HG03060 (cell line): ENCODE data around the gene DSCAM.

Source experiments
- ATAC-seq: cut with Tn5 transposase; IDR thresholded peaks from one replicate; pipeline ENCODE4 v1.9.1; 2021; ENCODE audit warnings: low read depth, moderate number of reproducible peaks; ENCODE audit not compliant: unreplicated experiment

Gene DSCAM

DNA sequence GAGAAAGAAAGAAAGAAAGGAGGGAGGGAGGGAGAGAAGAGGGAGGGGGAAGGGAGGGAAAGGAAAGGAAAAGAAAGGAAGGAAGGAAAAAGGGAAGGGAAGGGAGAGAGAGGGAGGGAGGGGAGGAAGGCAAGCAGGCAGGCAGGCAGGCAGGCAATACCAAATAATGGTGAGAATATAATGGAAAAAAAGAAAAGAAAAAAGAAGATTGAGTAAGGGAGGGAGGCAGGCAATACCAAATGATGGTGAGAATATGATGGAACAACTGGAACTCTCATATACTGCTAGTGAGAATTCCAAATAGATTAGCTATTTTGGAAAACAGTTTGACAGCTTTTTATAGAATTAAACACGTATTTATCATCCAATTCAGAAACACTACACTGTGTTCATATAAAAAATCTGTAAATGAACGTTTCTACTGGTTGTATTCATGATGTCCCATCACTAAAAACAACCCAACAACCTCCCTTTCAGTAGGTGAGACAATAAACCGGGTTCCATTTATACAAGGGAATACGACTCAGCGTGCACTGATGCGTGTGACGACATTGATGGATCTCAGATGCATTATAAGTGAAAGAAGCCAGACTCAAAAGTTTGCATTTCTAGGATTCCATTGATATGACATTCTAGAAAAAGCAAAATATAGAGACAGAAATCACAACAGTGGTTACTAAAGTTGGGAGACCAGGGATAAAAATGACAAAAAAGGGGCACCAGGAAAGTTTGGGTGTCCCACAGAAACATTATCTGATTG, 226.4 kb downstream of the DSCAM start:
- ATAC-seq, result no peak

DNA sequence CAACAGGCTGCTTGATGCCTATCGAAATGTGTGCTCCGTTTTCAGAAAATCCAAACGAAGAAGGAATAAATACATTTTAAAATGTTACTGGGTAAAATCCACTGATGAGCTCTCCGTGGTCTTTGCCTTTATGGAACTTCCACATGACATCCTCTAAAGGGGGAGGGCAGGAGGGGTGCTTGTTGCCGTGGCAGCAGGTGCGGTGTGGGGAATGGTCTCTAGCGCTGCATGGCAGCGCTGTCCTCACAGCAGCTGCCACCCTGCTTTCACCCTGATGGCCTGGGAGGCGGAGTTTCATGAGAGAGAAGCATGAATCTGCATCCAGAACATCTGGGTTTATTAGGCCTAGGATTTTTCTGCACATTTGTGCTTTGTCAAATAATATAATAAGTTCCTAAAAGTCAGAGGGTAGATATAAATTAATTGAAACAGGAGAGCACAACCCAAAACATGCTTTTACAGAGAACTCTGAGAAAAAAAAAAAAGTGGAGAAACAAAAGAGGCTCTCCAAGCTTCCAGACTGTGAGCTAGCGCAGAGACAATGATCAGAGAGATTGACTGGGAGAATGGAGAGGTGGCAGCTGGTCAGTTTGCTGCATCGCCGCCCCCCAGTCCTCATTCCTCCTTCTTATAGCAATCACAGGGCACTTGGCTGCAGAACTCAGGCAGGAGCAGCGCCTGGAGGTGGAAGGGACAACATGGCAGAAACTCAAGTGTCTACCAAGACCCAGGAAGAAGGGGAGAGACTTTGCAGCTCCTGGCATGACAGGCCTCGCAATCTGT, 228.6 kb downstream of the DSCAM start:
- no peak for ATAC-seq

DNA sequence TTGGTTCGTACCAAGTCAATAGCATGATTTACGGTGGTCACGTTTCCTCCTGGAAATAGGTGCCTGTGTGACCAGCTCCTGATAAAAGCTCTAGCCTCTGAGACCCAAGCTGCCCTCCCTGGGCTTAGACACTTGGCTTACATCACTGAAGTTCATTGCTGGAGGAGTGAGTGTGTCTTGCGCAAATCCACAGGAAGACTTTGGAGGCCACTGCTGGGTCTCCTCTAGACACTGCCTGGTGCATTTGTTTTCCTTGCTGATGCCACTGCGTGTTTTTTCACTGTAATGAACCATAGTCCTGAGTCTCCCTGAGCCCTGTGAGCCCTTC, 230.6 kb downstream of the DSCAM start:
- ATAC-seq, result no peak

DNA sequence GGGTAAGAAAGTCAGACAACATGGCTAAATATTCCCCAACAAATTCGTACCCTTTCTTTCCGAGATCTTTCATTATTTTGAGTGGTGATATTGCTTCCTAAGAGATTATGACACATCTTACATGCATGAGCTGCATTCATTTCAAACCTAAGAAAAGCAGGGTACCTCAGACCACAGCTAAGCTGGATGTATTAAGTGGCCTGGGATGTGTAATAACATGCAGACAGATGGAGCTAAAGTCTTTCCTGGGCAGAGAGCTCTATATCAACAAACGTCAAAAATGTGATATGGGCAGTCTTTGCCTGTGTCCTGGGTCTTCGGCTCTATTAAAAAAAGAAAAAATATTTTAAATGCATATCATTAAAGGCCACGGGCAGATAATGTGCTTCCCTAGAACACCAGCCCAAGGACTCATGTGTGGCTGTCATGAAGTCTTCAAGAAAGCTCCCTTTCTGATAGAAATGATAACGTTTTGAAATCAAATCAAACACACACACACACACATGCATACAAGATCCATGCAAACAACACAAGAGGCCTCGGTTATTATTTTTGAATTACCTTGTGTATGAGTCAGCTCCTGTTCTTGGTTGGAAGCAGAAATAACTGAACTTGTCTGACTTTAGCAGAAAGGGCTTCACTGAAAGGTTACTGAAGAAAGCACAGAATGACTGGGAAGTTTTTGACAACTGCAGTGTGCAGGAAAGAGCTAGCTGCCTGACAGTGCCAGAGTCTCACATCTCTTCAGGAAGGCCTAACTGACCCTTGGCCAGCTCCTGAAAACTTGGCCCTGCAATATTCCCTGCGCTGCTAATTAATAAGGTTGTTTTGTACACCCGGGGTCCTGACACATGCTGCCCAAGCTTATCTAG, 231.2 kb downstream of the DSCAM start:
- ATAC-seq, result no peak

DNA sequence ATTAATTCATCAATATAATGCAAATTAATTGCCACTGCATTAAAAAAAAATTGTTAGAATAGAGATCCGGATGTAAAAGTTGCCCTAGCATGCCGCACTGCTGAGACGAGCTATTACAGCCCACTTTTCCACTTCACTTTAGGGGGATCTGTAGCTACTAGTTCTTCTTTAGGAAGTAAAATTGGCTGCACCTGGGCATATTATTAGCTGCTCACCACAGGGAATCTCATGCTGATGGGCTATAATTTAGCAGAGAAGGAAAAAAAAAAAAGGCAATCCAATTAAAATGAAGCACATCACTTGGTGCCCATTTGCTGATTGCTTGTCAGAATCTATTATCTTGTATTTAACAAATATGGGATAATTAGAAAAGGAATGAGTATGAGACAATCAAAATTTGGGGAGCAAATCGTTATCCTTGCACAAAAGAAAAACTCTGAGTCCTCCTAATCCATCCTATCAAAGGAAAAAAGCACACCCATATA, 233.4 kb downstream of the DSCAM start:
- no peak for ATAC-seq

DNA sequence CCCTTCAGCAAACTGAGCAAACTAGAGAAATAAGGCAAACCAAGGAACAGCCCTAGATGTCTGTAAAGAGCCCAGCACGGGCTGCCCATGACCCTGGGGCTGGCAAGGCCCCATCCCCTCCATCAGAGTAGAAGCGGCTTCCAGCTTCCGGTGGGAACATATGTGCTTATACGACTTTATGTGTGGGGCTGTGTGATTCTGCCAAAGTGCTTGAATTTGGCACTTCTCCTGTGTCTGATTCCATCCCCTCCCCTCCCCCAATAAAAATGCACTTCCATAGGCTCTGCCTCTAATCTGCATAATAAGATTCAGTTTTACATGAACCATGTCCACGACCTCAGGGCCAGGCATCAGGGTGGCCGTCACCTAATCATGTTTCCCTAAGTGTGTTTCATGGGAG, 236.6 kb downstream of the DSCAM start:
- no peak for ATAC-seq

DNA sequence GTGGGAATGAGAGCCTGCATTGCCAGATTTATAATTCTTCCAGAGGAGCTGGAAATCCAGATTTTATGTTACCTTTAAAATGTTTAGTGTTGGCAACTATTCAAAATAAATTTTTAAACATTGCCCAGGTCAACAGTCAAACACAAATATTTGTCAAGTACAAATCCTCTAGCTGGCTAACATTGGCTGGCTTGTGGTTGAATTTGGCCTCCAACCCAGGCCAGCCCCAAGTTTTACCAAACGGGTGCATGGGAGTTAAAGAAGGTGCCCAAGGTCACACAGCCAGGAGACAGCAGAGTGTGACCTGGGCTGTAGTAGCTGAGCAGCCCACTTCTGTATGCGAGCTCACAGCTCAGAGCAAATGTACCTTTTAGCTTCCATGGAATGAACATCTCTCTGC, 240.6 kb downstream of the DSCAM start:
- no peak for ATAC-seq

DNA sequence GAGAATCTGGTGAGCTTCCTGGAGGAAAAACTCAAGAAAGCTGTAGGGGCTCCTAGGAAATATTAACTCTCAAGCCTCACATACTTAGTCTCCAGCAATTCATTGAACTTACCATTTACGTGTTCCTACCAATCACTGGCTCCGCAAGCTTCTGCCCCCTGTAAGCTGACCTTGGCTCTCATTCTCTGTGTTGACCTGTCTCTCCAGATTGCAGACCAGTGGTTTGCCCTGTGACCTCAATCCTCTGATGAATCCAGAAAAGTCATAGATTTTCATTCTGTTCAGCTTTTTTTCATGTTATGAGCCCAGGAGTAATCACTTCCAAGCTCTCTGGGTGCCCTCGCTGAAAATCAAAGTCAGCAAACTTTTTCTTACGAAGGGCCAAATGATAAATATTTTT, 241.9 kb downstream of the DSCAM start:
- no peak for ATAC-seq

DNA sequence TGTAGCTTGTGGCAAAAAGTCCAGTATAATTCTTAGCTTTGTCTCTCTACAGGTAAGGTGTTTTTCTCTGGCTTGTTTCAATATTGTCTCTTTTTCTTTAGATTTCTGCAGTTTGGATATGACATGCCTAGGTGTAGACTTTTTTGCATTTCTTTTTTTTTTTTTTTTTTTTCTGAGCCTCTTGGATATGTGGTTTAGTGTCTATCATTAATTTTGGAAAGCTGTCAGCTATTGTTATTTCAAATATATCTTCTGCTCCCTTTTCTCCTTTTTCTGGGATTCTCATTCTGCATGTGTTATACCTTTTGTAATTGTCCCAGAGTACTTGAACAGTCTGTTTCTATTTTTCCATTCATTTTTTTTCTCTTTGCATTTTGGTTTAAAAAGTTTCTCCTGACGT, 243.2 kb downstream of the DSCAM start:
- no peak for ATAC-seq

DNA sequence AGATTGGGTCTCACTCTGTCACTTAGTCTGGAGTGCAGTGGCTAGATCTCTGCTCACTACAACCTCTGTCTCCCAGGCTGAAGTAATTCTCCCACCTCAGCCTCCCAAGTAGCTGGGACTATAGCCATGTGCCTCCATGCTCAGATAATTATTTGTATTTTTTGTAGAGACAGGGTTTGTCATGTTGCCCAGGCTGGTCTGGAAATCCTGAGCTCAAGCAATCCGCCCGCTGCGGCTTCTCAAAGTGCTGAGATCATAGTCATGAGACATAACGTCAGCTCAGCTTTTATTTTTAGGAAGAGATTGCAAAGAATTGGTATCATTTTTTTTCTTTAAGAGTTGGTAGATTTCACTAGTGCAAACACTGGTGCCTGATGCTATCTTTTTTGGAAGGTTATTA, 244.9 kb downstream of the DSCAM start:
- no peak for ATAC-seq

DNA sequence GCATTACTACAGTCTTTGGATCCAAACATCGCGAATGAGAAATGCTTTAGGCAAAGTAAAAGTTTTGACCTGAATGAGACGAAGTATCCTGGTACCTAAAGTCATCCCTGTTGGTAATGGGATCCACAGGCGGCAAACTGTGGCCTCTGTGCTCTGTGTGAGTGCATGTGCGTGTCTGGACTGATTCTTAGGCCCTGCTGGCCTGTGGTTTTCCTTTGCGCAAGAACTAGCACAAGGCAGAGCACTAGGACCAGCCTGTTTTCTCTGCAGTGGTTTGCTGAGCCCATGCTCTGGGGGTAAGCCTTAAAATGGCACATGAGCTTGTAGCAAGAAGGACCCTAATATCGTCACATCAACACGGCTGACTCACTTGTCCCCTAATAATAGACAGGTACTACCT, 251.2 kb downstream of the DSCAM start:
- no peak for ATAC-seq

DNA sequence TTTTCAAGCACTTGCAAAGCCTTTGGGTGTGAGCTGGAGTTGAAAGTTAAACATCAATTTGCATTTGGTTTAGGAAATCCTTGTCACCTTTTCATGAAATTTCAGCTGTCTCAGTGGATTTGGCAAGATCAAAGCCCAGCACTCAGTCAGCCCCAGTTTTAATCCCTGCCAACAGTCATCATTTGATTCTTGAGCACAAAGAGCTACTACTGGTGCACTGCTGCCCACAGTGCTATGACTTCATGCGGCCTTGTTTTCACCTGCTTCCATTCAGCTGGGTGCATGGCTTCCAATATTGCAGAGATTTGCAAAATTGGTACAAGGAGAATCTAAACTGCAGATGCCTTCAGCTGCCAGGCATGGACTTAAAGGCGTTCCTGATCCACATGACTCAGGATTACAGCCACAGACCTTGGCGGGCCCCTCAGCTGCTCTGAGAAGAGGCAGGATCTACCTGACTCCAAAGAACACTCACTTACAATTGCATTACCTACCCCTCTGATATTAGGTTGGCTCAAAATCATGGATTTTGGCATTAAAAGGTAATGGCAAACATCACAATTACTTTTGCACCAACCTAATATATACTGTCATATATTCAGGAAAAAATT, 259.1 kb downstream of the DSCAM start:
- ATAC-seq, result no peak

DNA sequence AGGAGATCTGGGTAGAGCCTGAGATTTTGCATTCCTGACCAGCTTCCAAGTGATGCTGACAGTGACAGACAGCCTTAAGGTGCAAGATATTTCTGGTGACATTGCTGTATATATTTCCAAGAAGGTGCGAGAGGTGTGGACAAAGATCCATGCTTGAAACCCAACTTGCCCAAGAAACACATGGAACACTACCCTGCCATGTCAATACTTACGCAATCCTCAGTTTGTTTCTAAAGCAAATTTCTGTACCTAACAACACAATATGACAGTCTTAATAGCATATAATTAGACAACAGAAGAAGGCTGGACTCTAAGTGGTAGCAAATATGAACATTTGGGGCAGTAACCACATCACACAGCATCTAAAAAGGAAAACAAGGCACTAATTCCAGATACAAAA, 260.4 kb downstream of the DSCAM start:
- ATAC-seq, result no peak

DNA sequence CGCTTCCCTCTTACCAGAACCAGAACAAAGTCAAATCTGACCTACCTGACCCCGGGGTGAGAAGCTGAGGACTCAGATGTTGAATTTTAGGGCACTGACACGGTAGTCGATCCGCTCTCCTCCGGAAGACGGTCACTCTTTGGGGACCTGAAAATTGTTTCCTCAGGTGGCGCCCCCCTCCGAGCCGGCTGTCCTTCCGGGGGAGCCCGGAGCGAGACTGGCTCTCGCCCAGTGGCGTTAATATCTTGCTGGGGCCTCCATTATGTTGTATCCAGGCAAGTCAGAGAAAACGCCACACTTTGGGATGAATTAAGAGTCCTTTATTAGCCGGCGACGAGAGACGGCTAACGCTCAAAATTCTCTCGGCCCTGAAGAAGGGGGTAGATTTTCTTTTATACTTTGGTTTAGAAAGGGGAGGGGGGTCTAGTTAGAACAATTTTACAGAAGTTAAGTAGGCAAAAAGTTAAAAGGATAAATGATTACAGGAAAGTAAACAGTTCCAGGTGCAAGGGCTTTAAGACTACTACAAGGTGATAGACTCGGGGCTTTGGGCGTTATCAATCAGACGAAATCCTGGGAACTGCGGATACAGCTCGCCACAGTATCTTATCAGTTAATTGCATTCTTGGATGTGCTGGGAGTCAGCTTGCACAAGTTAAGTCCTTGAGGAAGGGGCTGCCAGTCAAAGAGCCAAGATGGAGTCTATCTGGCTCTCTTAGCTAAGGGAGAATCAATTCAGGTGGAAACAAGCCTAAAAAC, 269.5 kb downstream of the DSCAM start:
- ATAC-seq, result no peak

DNA sequence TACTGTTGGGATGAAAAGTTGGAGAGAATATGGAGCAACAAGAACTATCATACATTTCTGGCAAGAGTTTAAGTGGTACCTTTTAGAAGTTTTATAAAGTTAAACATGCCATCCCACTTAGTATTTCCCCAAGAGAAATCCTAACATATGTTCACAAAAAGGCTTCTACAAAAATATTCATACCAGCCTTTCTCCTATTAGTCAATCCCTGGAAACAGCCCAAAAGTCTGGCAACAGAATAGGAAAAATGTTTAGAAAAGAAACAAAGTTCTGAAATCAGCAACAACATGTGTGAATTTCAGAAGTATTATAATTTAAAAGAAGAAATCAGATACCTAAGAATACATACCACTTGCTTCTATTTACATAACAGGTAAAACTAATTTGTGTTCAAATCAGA, 271.0 kb downstream of the DSCAM start:
- no peak for ATAC-seq

DNA sequence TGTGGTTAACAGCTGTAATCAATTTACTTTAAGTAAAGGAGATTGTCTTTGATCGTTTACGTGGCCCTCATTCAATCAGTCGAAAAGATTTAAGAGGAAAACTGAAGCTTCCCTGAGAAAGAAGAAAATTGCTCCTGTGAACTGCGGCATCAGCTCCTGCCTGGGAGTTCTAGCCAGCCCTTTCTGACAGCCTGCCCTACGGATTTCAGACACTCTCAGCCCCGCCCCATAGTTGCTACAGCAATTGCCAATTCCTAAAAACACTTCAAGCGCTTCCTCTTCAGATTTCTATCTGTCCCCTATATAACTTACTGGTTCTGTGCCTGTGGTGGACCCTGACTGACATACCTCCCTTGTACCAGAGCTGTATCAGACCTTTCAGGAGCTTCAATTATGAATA, 277.6 kb downstream of the DSCAM start:
- ATAC-seq, result no peak

DNA sequence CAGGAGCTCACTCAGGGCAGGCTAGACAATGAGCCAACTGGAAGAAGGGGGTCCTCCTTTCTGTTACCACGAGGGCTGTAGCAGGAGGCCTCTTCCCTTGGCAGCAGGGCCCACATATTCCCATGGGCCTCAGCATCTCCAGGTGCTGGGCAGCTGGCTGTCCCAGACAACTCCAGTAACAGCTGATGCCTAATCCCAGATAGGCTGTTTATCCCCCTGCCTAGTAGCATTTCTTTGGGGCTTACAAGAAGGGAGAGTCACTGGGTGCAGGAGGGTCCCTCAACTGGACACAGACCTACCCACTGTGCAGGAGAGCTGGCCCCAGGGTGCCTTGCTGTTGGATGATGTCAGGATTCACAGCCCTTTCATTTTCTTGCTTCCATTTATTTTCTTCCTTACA, 278.2 kb downstream of the DSCAM start:
- no peak for ATAC-seq

DNA sequence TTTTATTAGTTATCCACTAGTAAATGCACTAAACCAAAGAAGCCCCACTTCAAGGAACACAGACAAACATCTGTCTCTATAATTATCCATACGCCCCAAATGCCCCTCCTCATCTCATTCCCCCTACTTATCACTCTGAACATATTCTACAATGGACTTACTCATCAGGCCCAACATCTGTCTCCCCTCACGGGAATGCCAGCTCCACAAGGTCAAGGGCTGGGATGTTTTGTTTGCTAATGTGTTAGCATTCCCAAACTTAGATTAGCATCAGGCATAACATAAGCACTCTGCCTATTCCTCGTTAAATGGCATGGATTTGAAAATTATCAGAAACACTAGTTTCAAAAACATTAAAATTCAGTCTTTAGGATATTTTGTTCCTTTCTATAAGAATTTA, 279.5 kb downstream of the DSCAM start:
- no peak for ATAC-seq

DNA sequence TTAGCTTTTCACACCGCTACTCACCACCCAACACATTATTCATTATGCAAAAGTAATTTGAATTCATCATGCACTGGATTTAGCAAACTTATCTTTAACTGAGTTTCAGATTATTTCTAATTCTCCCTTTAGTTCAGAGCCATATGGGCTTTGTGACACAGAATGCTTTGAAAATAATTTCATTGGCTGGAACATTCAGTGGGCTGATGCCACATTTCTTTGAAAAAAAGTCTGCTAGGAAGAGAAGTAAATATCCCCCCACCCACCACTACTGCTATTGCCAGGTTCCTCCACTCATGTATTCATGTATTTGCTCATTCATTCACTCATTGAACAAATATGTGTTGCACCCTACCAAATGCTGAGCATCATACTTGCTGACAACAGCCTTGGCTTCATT, 280.5 kb downstream of the DSCAM start:
- ATAC-seq, result no peak

DNA sequence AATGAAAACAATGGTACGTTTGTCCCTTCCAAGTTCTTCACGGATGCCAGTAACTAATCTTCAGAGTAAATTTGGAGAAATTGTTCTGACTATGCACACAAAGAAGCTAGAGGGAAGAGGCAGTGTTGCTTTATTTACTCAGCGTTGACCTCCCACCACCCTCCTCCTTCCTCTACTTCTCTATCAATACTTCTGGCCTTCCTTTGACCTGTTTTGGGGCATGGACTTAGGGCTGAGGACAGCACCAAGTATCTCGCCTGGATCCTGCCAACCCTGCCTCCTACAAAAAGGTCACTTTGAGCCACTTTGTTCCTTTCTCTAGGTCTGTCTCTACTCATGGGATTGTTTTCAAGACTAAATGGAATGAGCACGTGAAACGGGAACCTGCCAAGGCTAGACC, 282.6 kb downstream of the DSCAM start:
- no peak for ATAC-seq
